HG03095 (cell line): Measurements from ENCODE around the gene LTO1.
"Not testable (repeated sequence)": the region's sequence is repeated elsewhere in the genome, so short reads cannot be mapped to it uniquely, and the experiment has no call there.

Experiments
- ATAC-seq: cut with Tn5 transposase; IDR thresholded peaks from one replicate; pipeline ENCODE4 v1.9.1; 2021; ENCODE audit warnings: moderate library complexity; ENCODE audit not compliant: unreplicated experiment

Gene LTO1

DNA sequence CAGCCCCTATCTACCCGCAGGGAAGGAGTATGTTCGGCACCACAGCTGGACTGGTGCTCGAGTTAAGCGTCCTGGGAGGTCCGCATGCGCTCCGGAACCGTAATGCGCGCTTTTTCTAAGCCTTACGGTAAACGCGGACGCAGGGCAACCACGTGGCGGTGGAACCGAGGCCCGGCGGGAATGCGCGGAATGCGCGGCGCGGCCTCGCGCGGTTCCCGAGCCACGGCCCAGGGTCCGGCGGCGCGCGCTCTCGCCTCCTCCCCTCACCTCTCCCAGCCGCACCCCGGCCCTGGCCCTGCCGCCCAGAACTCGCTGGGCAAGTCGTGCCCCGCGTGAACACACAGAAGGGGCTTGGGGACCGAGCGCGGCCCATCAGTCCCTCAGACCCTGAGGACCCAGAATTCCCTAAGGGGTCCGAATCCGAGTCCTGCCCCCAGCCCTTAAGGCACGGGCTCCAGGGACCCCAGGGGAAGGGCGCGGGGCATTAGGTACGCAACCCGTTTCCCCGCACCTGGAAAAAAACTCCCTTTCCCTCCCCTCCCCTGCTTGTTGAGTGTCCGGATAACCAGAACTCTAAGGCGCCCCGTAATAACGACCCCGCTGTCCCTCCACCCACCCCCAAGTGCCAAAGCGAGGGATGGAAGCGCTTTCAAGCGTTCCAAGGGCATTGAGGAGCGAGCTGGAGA, 38.5 kb downstream of the LTO1 start:
- no peak for ATAC-seq

DNA sequence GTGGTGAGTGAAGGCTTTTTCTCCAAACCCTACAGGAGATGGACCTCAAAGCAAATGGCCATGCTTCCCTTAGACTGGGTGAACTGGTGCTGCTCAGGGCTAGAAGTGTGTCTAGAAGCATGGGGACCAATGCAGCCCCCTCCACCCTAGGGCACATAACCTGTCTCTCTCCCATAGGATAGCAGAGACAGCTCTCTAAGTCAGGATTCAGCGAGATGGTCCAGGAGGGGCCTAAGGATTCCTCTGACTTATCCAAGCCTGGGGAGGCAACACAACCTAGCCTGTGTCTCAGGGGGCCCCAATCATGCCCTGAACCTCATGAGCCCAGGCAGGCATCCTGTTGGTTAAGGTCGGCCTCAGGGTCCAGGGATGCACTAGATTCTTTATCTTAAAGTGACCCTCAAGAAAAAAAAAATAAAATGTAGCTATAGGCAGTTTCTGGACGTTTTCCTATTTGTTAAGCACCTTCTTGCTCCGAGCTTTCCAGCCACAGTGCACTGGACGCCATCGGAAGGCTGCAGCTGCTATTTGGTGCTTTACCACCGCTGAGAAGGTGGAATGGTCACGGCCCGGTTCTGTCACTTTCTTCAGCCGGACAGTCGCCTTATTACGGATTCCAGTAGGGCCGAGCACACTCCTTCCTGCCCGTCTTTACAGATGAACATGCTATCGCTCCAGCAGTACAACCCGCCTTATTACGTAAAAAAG, 39.2 kb downstream of the LTO1 start:
- ATAC-seq, result no peak

DNA sequence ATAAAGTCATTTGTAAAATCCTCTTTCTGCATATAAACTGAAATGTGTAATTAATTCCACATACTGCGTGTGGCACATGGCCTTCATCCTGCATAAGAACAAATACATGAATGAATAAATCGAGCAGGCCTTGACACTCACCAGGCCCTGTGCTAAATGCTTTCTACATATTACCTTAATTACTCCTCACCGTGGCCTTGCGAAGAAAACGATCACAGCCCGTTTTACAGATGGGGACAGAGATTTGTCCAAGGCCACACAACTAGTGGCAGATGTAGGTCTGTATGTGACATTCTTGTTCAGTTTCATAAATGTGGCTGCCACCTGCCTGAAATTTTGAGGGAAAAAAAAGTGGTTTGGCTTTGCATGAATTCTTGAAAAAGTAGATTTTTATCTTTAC, 40.0 kb downstream of the LTO1 start:
- ATAC-seq, result no peak

DNA sequence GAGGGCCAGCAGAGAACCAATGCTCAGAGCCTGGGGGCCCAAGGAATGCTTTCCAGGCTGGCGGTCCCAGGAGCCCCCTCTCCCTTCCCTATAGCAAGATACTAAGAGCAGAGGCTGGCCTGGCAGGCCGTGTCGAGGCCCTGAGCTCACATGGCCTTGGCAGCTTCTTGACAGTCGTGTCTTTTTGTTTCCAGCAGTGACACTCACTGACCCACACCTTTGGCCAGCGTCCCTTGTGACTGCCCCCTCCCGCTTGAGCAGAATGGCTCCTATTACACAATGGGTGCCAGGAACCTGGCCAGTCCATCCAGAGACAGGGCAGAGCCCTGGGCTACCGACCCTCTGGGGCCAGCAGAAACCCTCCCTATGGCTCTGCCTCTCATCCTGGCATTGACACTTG, 40.6 kb downstream of the LTO1 start:
- ATAC-seq, result no peak

DNA sequence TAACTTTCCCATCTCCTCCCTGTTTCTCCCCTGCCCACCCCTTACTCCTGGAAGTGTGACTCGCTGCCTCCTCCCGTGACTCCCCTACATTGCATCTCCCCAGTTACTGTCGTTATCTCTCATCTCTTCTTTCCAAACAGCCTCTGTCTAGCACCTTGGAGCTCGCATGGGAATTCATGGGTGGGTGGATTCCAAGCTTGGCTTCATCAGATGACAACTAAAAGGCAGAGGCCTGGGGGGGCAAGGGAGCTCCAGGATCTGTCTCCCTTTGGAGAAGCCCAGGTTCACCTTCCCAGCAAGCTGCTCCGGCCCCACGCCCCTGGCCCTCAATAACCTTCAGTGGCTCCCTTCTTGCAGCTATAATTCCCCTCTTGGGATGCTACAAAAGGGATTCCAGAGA, 41.1 kb downstream of the LTO1 start:
- no peak for ATAC-seq

DNA sequence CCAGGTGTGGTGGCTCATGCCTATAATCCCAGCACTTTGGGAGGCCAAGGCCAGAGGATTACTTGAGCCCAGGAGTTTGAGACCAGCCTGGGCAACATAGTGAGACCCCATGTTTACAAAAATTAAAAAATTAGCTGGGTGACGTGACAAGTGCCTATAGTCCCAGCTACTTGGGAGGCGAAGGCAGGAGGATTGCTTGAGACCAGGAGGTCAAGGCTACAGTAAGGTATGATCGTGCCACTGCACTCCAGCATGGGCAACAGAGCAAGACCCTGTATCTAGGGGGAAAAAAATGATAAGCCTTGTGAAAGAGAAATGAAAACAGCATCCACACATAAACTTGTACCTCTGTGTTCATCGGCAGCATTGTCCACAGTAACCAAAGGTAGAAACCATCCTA, 42.3 kb downstream of the LTO1 start:
- no peak for ATAC-seq

DNA sequence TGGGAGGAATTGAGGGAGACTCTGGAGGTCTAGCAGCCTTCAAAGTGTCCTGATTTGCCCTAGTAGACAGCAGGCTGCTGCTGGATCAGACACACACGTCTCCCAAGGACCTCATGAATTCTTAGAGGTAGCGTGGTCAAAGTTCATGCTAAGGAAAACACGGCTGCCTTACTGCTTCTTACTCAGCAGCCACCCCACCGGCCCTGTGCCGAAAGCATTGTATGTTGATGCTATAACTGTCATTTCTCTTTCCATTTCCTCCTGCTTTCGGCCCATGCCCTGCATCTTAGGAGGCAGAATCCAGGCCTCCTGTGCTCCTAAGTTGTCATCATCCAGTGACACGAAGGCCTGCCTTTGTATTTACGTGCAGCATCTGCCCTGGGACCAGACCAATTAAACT, 44.7 kb downstream of the LTO1 start:
- no peak for ATAC-seq

DNA sequence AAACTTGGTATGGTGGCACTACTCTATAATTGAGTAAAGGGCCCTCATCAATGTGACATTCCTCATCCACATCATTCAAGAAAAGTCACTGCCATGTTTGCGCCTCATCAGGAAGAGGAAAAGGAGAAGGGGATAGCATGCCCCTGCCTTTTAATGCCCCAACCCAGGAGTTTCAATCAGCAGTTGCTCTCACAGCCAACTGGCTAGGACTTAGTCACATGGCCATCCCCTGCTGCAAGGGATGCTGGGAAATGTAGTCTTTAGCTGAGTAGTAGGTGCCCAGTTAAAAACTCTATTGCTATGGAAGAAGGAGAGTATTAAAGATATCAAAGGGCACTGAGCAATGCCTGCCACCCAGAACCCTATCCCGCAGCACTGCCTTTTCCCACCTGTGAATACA, 45.1 kb downstream of the LTO1 start:
- no peak for ATAC-seq

DNA sequence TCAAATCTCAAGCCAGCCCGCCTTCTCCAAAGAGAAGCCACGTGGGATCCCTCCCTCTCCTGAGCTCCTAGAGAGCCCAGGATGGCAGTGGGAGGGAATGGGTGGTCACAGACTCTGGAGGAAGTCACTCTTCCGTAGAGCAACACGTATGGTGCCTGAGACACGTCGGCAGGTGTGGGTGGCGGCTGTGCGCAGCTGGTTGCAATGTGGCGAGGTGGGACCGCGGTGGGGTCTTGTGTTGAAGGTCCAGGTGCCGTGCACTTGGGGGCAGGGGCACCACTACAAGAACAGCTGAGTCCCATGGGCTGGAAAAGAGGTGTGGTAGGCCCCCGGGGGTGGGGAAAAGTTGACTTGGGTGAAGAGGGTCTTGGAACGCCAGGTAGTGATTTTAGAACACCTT, 47.6 kb downstream of the LTO1 start:
- no peak for ATAC-seq

DNA sequence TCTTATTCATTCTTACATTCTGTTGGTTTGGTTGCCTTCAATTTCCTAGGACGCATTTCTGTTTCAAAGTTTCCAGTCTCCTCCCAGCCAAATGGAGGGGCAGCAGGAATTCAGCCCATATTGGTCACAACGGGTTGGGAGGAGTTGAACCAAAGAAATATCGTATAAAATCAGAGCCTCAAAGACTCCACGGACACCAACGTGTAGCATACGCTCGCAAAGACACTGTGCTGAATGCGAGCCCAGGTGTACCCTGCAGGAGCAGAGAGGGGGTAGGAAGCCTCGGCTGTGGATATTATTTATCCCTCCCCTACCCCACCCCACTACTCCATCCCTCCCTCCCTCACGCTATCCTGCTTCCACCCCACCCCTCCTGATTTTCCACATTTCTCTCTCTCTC, 49.7 kb downstream of the LTO1 start:
- no peak for ATAC-seq

DNA sequence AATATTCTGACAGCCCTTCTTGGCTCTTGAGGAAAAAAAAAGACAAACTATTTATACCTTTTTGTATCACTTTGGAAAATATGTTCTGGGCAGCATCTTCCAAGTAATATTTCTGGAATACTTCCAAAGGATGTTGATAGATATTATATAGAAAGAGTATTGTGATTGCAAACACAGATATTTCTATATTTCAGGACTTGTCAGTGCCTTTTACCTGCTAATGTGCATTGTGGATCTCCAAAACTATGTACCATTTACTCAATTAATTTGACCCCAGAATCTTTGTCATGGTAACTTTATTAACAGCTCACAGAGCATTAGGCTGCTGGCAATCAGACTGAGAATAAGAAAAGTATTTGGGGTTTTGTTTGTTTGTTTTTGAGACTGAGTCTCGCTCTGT, 50.9 kb downstream of the LTO1 start:
- ATAC-seq, result no peak

DNA sequence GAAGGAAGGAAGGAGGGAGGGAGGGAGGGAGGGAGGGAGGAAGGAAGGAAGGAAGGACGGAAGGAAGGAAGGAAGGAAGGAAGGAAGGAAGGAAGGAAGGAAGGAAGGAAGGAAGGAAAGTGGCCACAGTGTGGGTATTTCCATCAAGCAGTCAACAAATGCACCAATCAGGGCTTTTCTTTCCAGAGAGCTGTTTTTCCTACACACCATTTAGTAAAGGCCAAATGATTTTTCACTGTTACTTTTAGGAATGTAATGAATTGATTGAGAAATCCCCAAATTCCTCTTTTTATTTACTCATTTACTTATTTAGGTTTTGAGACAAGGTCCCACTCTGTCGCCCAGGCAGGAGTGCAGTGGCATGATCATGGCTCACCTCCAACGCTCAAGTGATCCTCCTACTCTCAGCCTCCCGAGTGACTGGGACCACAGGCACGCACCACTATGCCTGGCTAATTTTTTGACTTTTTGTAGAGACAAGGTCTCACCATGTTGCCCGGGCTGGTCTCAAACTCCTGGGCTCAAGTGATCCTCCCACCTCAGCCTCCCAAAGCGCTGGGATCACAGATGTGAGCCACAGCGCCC, 53.0 kb downstream of the LTO1 start:
- ATAC-seq, result not testable (repeated sequence)

DNA sequence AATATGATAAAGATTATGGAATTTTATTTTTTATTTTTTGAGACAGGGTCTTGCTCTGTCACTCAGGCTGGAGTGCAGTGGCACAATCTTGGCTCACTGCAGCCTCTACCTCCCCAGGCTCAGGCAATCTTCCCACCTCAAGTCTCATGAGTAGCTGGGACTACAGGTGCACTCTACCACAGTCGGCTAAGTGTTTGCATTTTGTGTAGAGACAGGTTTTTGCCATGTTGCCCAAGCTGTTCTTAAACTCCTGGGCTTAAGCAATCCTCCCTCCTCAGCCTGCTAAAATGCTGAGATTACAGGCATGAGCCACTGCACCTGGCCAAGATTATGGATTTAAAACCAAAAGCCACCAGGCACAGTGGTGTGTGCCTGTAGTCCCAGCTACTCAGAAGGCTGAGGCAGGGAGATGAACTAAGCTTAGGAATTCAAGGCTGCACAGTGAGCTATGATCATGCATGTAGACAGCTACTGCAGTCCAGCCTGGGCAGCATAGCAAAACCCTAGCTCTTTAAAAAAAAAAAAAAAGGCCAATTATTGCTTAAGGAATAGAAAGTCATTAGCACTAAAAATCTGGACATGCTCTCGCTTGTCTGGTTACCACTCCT, 54.4 kb downstream of the LTO1 start:
- no peak for ATAC-seq

DNA sequence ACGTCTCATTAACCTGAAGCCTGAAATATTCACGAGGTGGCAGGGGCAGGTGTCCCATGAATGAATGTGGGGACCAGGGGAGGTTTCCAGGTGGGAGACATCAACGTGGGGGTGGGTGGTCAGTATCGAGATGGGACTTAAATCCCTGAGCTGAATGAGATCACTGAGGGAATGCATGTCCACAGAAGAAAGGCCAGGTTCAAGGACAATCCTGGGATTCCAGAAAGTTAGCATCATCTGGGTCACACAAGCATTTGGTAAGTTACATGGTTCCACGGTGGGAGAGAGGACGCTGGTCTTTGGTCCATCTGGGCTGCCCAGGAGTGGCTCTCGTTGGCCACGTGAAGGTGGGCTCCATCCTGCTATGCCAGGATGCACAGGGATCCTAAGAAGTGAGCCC, 56.9 kb downstream of the LTO1 start:
- ATAC-seq, result no peak

DNA sequence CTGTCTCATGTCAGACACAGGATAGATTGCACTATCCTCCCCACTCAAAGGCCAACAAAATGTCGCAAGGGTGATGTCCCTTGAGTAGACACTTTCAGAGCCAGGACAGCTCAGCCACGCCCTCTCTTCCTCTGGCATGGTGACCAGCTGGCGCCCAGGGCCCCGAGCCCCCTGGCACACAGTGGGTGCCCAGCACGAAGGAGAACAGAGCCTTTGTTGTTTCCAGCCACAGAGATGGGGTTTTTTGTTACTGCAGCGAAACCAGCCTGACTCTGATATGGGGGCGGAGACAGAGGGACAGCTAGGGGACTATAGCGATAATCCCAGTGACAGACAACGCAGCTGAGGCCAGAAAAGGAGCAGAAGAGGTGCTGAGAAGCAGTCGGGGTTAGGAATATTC, 57.5 kb downstream of the LTO1 start:
- ATAC-seq, result no peak

DNA sequence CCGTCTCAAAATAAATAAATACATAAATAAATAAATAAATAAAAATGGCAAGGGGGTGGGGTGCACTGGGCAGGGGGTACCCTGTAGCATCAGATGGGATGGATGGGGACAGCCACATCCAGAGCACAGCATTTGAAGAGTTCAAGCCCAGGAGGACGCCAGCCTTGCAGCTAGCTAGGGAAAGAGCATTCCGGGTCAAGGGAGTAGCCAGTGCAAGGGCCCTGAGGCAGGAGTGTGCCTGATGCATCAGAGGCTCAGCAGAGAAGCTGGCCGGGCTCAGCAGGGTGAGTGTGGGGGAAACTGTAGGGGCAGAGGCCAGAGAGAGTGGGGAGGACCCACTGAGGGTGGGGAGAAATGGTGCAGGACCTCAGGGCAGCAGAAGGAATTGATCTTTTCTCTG, 57.9 kb downstream of the LTO1 start:
- no peak for ATAC-seq
